WTC11 (cell line): ENCODE data around the gene CCDC157. TPM values are rescaled to one million over a fixed set of nuclear protein-coding genes. Genes with fewer than 3 reads are reported as not detected.

Experiments
- ATF1 ChIP-seq: sonication (generic); formaldehyde crosslinking; IDR thresholded peaks from 2 replicates; pipeline ENCODE4 v1.8.1; 2023; ENCODE audit warnings: mild to moderate bottlenecking, moderate library complexity, missing genetic modification reagents
- CDX4 ChIP-seq: fragments of 250-450 bp; sonication (Bioruptor Pico); IDR thresholded peaks from 2 replicates; pipeline ENCODE4 v1.9.0; 2021; ENCODE audit warnings: moderate library complexity, mild to moderate bottlenecking, inconsistent platforms, borderline replicate concordance
- CREB1 ChIP-seq: sonication (generic); formaldehyde crosslinking; IDR thresholded peaks from 2 replicates; pipeline ENCODE4 v1.8.0; 2023; ENCODE audit warnings: mild to moderate bottlenecking, missing genetic modification reagents
- ELF4 ChIP-seq: sonication (generic); formaldehyde crosslinking; IDR thresholded peaks from 2 replicates; pipeline ENCODE4 v1.8.1; 2022; ENCODE audit warnings: low read depth, mild to moderate bottlenecking, moderate library complexity, missing genetic modification reagents
- ERG ChIP-seq: fragments of 250-450 bp; sonication (Bioruptor Pico); IDR thresholded peaks from 2 replicates; pipeline ENCODE4 v1.8.0; 2021; ENCODE audit warnings: mild to moderate bottlenecking
- FOXJ3 ChIP-seq: sonication (generic); formaldehyde crosslinking; IDR thresholded peaks from 2 replicates; pipeline ENCODE4 v1.9.0; 2021; ENCODE audit warnings: missing genetic modification reagents, mild to moderate bottlenecking, borderline replicate concordance
- FOXK1 ChIP-seq: sonication (generic); formaldehyde crosslinking; IDR thresholded peaks from 2 replicates; pipeline ENCODE4 v1.8.0; 2022; ENCODE audit warnings: mild to moderate bottlenecking, moderate library complexity, missing genetic modification reagents
- GABPB1 ChIP-seq: sonication (generic); formaldehyde crosslinking; IDR thresholded peaks from 2 replicates; pipeline ENCODE4 v1.8.1; 2023; ENCODE audit warnings: mild to moderate bottlenecking, missing genetic modification reagents
- GRHL2 ChIP-seq: fragments of 250-450 bp; sonication (Bioruptor Pico); IDR thresholded peaks from 2 replicates; pipeline ENCODE4 v1.8.0; 2022; ENCODE audit warnings: mild to moderate bottlenecking, moderate library complexity; ENCODE audit not compliant: insufficient replicate concordance, severe bottlenecking
- HMGA2 ChIP-seq: fragments of 250-450 bp; sonication (Bioruptor Pico); IDR thresholded peaks from 2 replicates; pipeline ENCODE4 v1.4.0; 2021; ENCODE audit warnings: mild to moderate bottlenecking, moderate library complexity
- IRF2 ChIP-seq: sonication (generic); formaldehyde crosslinking; IDR thresholded peaks from 2 replicates; pipeline ENCODE4 v1.8.0; 2022; ENCODE audit warnings: low read depth, missing genetic modification reagents, borderline replicate concordance
- JUN ChIP-seq: sonication (generic); formaldehyde crosslinking; IDR thresholded peaks from 2 replicates; pipeline ENCODE4 v1.8.0; 2023; ENCODE audit warnings: mild to moderate bottlenecking, missing genetic modification reagents
- MXD4 ChIP-seq: fragments of 250-450 bp; sonication (Bioruptor Pico); IDR thresholded peaks from 2 replicates; pipeline ENCODE4 v1.8.0; 2021; ENCODE audit warnings: mild to moderate bottlenecking, moderate library complexity, borderline replicate concordance
- NFATC4 ChIP-seq: fragments of 250-450 bp; sonication (Bioruptor Pico); IDR thresholded peaks from 2 replicates; pipeline ENCODE4 v1.9.0; 2021; ENCODE audit warnings: mild to moderate bottlenecking
- NFYB ChIP-seq: sonication (generic); formaldehyde crosslinking; conservative IDR thresholded peaks from 2 replicates; pipeline ENCODE4 v1.8.0; 2022; ENCODE audit warnings: low read depth, missing genetic modification reagents
- SOX15 ChIP-seq: fragments of 250-450 bp; sonication (Bioruptor Pico); IDR thresholded peaks from 2 replicates; pipeline ENCODE4 v1.9.0; 2021; ENCODE audit warnings: mild to moderate bottlenecking
- SP1 ChIP-seq: sonication (generic); formaldehyde crosslinking; conservative IDR thresholded peaks from 2 replicates; pipeline ENCODE4 v1.8.1; 2022; ENCODE audit warnings: missing genetic modification reagents
- TEAD4 ChIP-seq: sonication (generic); formaldehyde crosslinking; IDR thresholded peaks from 2 replicates; pipeline ENCODE4 v1.8.0; 2022; ENCODE audit warnings: mild to moderate bottlenecking, missing genetic modification reagents
- USF1 ChIP-seq: sonication (generic); formaldehyde crosslinking; IDR thresholded peaks from 2 replicates; pipeline ENCODE4 v1.8.0; 2022; ENCODE audit warnings: mild to moderate bottlenecking, missing genetic modification reagents
- ZNF281 ChIP-seq: sonication (generic); formaldehyde crosslinking; IDR thresholded peaks from 2 replicates; pipeline ENCODE4 v1.8.0; 2023; ENCODE audit warnings: mild to moderate bottlenecking, missing genetic modification reagents
- ZNF671 ChIP-seq: fragments of 250-450 bp; sonication (Bioruptor Pico); IDR thresholded peaks from 2 replicates; pipeline ENCODE4 v1.8.0; 2021; ENCODE audit warnings: mild to moderate bottlenecking
- total RNA-seq: library from RNA; stranded (reverse); gene quantifications from 3 replicates; pipeline ENCODE4 v1.2.3, GENCODE V29; 2021
- TF ChIP-seq, protein P1 (sequence below): fragments of 250-450 bp; sonication (Bioruptor Pico); IDR thresholded peaks from 2 replicates; pipeline ENCODE4 v1.9.0; 2021; ENCODE audit warnings: mild to moderate bottlenecking
- TF ChIP-seq, protein P2 (sequence below): sonication (generic); formaldehyde crosslinking; IDR thresholded peaks from 2 replicates; pipeline ENCODE4 v1.8.0; 2022; ENCODE audit warnings: mild to moderate bottlenecking, missing genetic modification reagents
- TF ChIP-seq, protein P3 (sequence below): sonication (generic); formaldehyde crosslinking; IDR thresholded peaks from 2 replicates; pipeline ENCODE4 v1.8.0; 2022; ENCODE audit warnings: mild to moderate bottlenecking, missing genetic modification reagents
- TF ChIP-seq, protein P4 (sequence below): sonication (generic); formaldehyde crosslinking; IDR thresholded peaks from 2 replicates; pipeline ENCODE4 v1.8.1; 2023; ENCODE audit warnings: mild to moderate bottlenecking, moderate library complexity, missing genetic modification reagents

CCDC157 gene
- total RNA-seq, 1 experiment from 2014 or later, result 6.5 TPM

DNA sequence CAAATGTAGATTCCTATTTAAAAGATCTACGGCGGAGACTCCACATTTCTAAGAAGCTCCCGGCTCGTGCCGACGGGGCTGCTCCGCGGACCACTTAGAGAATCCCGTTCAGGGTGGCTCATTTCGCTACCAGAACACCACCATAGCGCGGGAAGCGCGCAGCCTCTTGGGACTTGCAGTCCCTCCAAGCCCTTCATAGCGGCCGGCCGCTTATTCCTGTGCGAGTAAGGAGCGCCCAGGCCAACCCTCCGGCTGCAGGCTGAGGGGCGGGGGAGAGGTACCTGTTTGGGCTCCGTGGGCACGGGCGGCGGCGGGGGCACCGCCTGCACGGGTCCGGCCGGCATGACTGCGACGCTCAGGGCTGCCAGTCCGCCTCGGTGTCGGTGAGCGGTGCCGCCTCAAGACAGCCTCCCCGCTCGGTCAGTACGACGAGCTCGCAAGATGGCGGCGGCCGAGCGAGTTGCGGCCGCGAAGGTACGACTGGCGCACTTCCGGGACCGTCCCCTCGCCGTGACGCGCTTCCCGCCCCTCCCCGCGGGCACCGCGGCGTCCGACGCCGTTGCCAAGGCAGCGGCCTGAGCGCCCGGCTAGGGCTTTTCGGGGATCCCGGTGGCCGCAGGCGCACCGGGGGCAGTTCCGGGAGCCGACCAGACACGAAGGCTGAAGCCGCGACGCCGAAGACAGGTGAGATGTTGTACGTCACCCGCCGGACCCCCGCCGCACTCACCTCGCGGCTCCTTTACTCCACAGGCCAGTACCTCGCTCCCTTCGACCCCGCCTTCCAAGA lies at the start of gene CCDC157, which contains the start of gene SF3A1 (continued):
- TF ChIP-seq ELF4 (CRISPR knock-in tag) (no peak), NFYB (CRISPR knock-in tag) (no peak; the same call in 1 of the 2 replicates), TEAD4 (peak; percentile 66; the same call in 1 of the 2 replicates), ZNF281 (CRISPR knock-in tag) (no peak), IRF2 (peak; percentile 76; the same call in 1 of the 2 replicates), CDX4 (CRISPR knock-in tag) (no peak), SOX15 (CRISPR knock-in tag) (no peak), GRHL2 (CRISPR knock-in tag) (no peak), MXD4 (no peak), ERG (CRISPR knock-in tag) (no peak), CREB1 (no peak), HMGA2 (no peak), ATF1 (no peak), FOXJ3 (no peak), USF1 (0 out of 2 replicates have a peak, but pooled peaks have one; percentile 29), GABPB1 (CRISPR knock-in tag) (peak; percentile 79), FOXK1 (CRISPR knock-in tag) (peak; percentile 89; the same call in 1 of the 2 replicates), SP1 (CRISPR knock-in tag) (peak; percentile 85), JUN (CRISPR knock-in tag) (0 out of 2 replicates have a peak, but pooled peaks have one; percentile 30), ZNF671 (CRISPR knock-in tag) (no peak), NFATC4 (CRISPR knock-in tag) (no peak; the same call in 1 of the 2 replicates)
- TF ChIP-seq, protein P1, sequence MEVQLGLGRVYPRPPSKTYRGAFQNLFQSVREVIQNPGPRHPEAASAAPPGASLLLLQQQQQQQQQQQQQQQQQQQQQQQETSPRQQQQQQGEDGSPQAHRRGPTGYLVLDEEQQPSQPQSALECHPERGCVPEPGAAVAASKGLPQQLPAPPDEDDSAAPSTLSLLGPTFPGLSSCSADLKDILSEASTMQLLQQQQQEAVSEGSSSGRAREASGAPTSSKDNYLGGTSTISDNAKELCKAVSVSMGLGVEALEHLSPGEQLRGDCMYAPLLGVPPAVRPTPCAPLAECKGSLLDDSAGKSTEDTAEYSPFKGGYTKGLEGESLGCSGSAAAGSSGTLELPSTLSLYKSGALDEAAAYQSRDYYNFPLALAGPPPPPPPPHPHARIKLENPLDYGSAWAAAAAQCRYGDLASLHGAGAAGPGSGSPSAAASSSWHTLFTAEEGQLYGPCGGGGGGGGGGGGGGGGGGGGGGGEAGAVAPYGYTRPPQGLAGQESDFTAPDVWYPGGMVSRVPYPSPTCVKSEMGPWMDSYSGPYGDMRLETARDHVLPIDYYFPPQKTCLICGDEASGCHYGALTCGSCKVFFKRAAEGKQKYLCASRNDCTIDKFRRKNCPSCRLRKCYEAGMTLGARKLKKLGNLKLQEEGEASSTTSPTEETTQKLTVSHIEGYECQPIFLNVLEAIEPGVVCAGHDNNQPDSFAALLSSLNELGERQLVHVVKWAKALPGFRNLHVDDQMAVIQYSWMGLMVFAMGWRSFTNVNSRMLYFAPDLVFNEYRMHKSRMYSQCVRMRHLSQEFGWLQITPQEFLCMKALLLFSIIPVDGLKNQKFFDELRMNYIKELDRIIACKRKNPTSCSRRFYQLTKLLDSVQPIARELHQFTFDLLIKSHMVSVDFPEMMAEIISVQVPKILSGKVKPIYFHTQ (CRISPR knock-in tag), result no peak
- TF ChIP-seq, protein P2, sequence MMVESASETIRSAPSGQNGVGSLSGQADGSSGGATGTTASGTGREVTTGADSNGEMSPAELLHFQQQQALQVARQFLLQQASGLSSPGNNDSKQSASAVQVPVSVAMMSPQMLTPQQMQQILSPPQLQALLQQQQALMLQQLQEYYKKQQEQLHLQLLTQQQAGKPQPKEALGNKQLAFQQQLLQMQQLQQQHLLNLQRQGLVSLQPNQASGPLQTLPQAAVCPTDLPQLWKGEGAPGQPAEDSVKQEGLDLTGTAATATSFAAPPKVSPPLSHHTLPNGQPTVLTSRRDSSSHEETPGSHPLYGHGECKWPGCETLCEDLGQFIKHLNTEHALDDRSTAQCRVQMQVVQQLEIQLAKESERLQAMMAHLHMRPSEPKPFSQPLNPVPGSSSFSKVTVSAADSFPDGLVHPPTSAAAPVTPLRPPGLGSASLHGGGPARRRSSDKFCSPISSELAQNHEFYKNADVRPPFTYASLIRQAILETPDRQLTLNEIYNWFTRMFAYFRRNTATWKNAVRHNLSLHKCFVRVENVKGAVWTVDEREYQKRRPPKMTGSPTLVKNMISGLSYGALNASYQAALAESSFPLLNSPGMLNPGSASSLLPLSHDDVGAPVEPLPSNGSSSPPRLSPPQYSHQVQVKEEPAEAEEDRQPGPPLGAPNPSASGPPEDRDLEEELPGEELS (CRISPR knock-in tag), result no peak
- TF ChIP-seq, protein P3, sequence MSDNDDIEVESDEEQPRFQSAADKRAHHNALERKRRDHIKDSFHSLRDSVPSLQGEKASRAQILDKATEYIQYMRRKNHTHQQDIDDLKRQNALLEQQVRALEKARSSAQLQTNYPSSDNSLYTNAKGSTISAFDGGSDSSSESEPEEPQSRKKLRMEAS (CRISPR knock-in tag), result peak; percentile 87
- TF ChIP-seq, protein P4, sequence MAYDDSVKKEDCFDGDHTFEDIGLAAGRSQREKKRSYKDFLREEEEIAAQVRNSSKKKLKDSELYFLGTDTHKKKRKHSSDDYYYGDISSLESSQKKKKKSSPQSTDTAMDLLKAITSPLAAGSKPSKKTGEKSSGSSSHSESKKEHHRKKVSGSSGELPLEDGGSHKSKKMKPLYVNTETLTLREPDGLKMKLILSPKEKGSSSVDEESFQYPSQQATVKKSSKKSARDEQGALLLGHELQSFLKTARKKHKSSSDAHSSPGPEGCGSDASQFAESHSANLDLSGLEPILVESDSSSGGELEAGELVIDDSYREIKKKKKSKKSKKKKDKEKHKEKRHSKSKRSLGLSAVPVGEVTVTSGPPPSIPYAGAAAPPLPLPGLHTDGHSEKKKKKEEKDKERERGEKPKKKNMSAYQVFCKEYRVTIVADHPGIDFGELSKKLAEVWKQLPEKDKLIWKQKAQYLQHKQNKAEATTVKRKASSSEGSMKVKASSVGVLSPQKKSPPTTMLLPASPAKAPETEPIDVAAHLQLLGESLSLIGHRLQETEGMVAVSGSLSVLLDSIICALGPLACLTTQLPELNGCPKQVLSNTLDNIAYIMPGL (CRISPR knock-in tag), result peak; percentile 60; the same call in 1 of the 2 replicates
